BJ (cell line): ENCODE measurements around the gene PDE4DIP. TPM values are rescaled to one million over a fixed set of nuclear protein-coding genes. Genes with fewer than 3 reads are reported as not detected.
"Not testable (repeated sequence)": the region's sequence is repeated elsewhere in the genome, so short reads cannot be mapped to it uniquely, and the experiment has no call there.

Experiments
- CTCF ChIA-PET: fragments of 350-600 bp; formaldehyde crosslinking; extraction: SDS; loops from one replicate; lab custom pipeline; 2021; ENCODE audit warnings: antibody characterized with exemption, inconsistent platforms; lab: Yijun Ruan, JAX
- POLR2A ChIA-PET: fragments of 300-600 bp; sonication (Branson Sonifier 250); formaldehyde crosslinking; extraction: SDS; loops from one replicate; lab custom pipeline; 2021; ENCODE audit warnings: antibody characterized with exemption; lab: Charles Lee
- DNase-seq: peaks from one replicate; pipeline ENCODE4 v3.0.0-alpha.2; 2011; ENCODE audit warnings: low read depth
- H3K27me3 ChIP-seq: 2 replicates; pipeline ENCODE4 v1.6.0; 2011; ENCODE audit warnings: low read length; ENCODE audit not compliant: control insufficient read depth, insufficient read depth
- H3K36me3 ChIP-seq: 2 replicates; pipeline ENCODE4 v1.5.1; 2011; ENCODE audit warnings: low read length; ENCODE audit not compliant: control insufficient read depth, insufficient read depth
- H3K4me3 ChIP-seq: 2 replicates; pipeline ENCODE4 v1.5.1; 2011; ENCODE audit warnings: low read depth, mild to moderate bottlenecking, control low read depth, low read length
- polyA plus RNA-seq: library from polyadenylated mRNA; depleted of rRNA; stranded (reverse); fragments of >200 nt; gene quantifications from 2 replicates; pipeline ENCODE4 v1.2.3, GENCODE V29; 2011

The PDE4DIP gene
- polyA plus RNA-seq, 1 experiment = 75.1 TPM

GRCh38 chr1:148909219-148909826 is 65.1 kb downstream of the PDE4DIP start:
- DNase-seq, CTCF ChIA-PET, H3K4me3 ChIP-seq, POLR2A ChIA-PET, H3K36me3 ChIP-seq, H3K27me3 ChIP-seq: not testable (repeated sequence)

- H3K27me3 ChIP-seq, H3K4me3 ChIP-seq, CTCF ChIA-PET, H3K36me3 ChIP-seq, POLR2A ChIA-PET, DNase-seq: not testable (repeated sequence)
Measured at GRCh38 chr1:148911303-148911928, 67.2 kb downstream of the PDE4DIP start.

- CTCF ChIA-PET, H3K27me3 ChIP-seq, DNase-seq, H3K36me3 ChIP-seq, POLR2A ChIA-PET, H3K4me3 ChIP-seq: not testable (repeated sequence)
Measured at GRCh38 chr1:148916222-148916621, 72.0 kb downstream of the PDE4DIP start.

GRCh38 chr1:148916695-148917348 is 72.6 kb downstream of the PDE4DIP start:
- H3K4me3 ChIP-seq, H3K27me3 ChIP-seq, POLR2A ChIA-PET, DNase-seq, H3K36me3 ChIP-seq, CTCF ChIA-PET: not testable (repeated sequence)

GRCh38 chr1:148918836-148919447 is 74.7 kb downstream of the PDE4DIP start:
- H3K27me3 ChIP-seq, POLR2A ChIA-PET, CTCF ChIA-PET, DNase-seq, H3K36me3 ChIP-seq, H3K4me3 ChIP-seq: not testable (repeated sequence)

GRCh38 chr1:148921047-148921446 is 76.8 kb downstream of the PDE4DIP start:
- POLR2A ChIA-PET, DNase-seq, H3K36me3 ChIP-seq, CTCF ChIA-PET, H3K27me3 ChIP-seq, H3K4me3 ChIP-seq: not testable (repeated sequence)

GRCh38 chr1:148923798-148924197 is 79.6 kb downstream of the PDE4DIP start:
- CTCF ChIA-PET, DNase-seq, H3K4me3 ChIP-seq, H3K27me3 ChIP-seq, POLR2A ChIA-PET, H3K36me3 ChIP-seq: not testable (repeated sequence)

- H3K27me3 ChIP-seq, DNase-seq, POLR2A ChIA-PET, H3K36me3 ChIP-seq, H3K4me3 ChIP-seq, CTCF ChIA-PET: not testable (repeated sequence)
Measured at GRCh38 chr1:148927645-148928044, 83.4 kb downstream of the PDE4DIP start.

GRCh38 chr1:148929253-148929652 is 85.0 kb downstream of the PDE4DIP start:
- CTCF ChIA-PET, POLR2A ChIA-PET, H3K4me3 ChIP-seq, H3K27me3 ChIP-seq, H3K36me3 ChIP-seq, DNase-seq: not testable (repeated sequence)

GRCh38 chr1:148935381-148936002 is 91.3 kb downstream of the PDE4DIP start:
- POLR2A ChIA-PET, CTCF ChIA-PET: not testable (repeated sequence)

GRCh38 chr1:148942906-148943305 is 98.7 kb downstream of the PDE4DIP start:
- POLR2A ChIA-PET, H3K4me3 ChIP-seq, DNase-seq, H3K36me3 ChIP-seq, H3K27me3 ChIP-seq, CTCF ChIA-PET: not testable (repeated sequence)

More at GRCh38 chr1:148935381-148936002, 91.3 kb downstream of the PDE4DIP start:
- H3K27me3 ChIP-seq, H3K4me3 ChIP-seq, DNase-seq, H3K36me3 ChIP-seq: not testable (repeated sequence)

GRCh38 chr1:148945130-148945529 is 100.9 kb downstream of the PDE4DIP start:
- POLR2A ChIA-PET, CTCF ChIA-PET, DNase-seq, H3K27me3 ChIP-seq, H3K36me3 ChIP-seq, H3K4me3 ChIP-seq: not testable (repeated sequence)
